Measurements from ENCODE around the gene GRM5. TPM values are rescaled to one million over a fixed set of nuclear protein-coding genes. Genes with fewer than 3 reads are reported as not detected.
A peak's percentile ranks its signal among the peaks of the same experiment; 100 is the strongest.
"Not testable (repeated sequence)": the region's sequence is repeated elsewhere in the genome, so short reads cannot be mapped to it uniquely, and the experiment has no call there.

The GRM5 gene
- total RNA-seq, 1 experiment from 2014 or later = not detected

GRCh38 chr11:88975441-88975840, 90.3 kb downstream of the GRM5 start:
- not testable (repeated sequence) for DNase-seq (ENCODE audit: low spot score)

- DNase-seq (ENCODE audit: low spot score) = no peak
These were observed 93.6 kb downstream of the GRM5 start for GRCh38 chr11:88972210-88972609.

- not testable (repeated sequence) for DNase-seq (ENCODE audit: low spot score)
These were observed 104.2 kb downstream of the GRM5 start for GRCh38 chr11:88961621-88962020.

GRCh38 chr11:88959857-88960256, 105.9 kb downstream of the GRM5 start:
- not testable (repeated sequence) for DNase-seq (ENCODE audit: low spot score)

- DNase-seq (ENCODE audit: low spot score) = no peak
These were observed 114.8 kb downstream of the GRM5 start for GRCh38 chr11:88950975-88951374.

GRCh38 chr11:88948908-88949307, 116.9 kb downstream of the GRM5 start:
- DNase-seq (ENCODE audit: low spot score) = not testable (repeated sequence)

GRCh38 chr11:88947843-88948572, 117.8 kb downstream of the GRM5 start:
- DNase-seq (ENCODE audit: low spot score) = not testable (repeated sequence)

GRCh38 chr11:88929665-88930064, 136.1 kb downstream of the GRM5 start:
- DNase-seq (ENCODE audit: low spot score) = not testable (repeated sequence)

GRCh38 chr11:88917065-88917464, 148.7 kb downstream of the GRM5 start:
- DNase-seq (ENCODE audit: low spot score) = not testable (repeated sequence)

- DNase-seq (ENCODE audit: low spot score) = no peak
These were observed 156.3 kb downstream of the GRM5 start for GRCh38 chr11:88909500-88909899.

- not testable (repeated sequence) for DNase-seq (ENCODE audit: low spot score)
These were observed 164.3 kb downstream of the GRM5 start for GRCh38 chr11:88901436-88901835.

GRCh38 chr11:88888855-88889254, 176.9 kb downstream of the GRM5 start:
- not testable (repeated sequence) for DNase-seq (ENCODE audit: low spot score)

GRCh38 chr11:88886796-88887195, 179.0 kb downstream of the GRM5 start:
- peak; percentile 40 for DNase-seq (ENCODE audit: low spot score)

GRCh38 chr11:88882800-88883199, 183.0 kb downstream of the GRM5 start:
- not testable (repeated sequence) for DNase-seq (ENCODE audit: low spot score)

GRCh38 chr11:88861618-88862017, 204.2 kb downstream of the GRM5 start:
- DNase-seq (ENCODE audit: low spot score) = no peak

GRCh38 chr11:88860431-88860830, 205.4 kb downstream of the GRM5 start:
- not testable (repeated sequence) for DNase-seq (ENCODE audit: low spot score)

- DNase-seq (ENCODE audit: low spot score) = not testable (repeated sequence)
These were observed 211.8 kb downstream of the GRM5 start for GRCh38 chr11:88853963-88854362.

GRCh38 chr11:88851547-88851946, 214.2 kb downstream of the GRM5 start:
- DNase-seq (ENCODE audit: low spot score) = not testable (repeated sequence)

GRCh38 chr11:88849773-88850172, 216.0 kb downstream of the GRM5 start:
- DNase-seq (ENCODE audit: low spot score) = not testable (repeated sequence)

- DNase-seq (ENCODE audit: low spot score) = peak; percentile 4
These were observed 216.4 kb downstream of the GRM5 start for GRCh38 chr11:88849368-88849767.

- DNase-seq (ENCODE audit: low spot score) = not testable (repeated sequence)
These were observed 219.5 kb downstream of the GRM5 start for GRCh38 chr11:88846266-88846665.

- DNase-seq (ENCODE audit: low spot score) = not testable (repeated sequence)
These were observed 220.8 kb downstream of the GRM5 start for GRCh38 chr11:88844941-88845340.

GRCh38 chr11:88843766-88844426, 221.9 kb downstream of the GRM5 start:
- not testable (repeated sequence) for DNase-seq (ENCODE audit: low spot score)
